HEK293T (cell line): Measurements from ENCODE around the gene UBAC1.

ENCODE experiments used
- FOXA1 ChIP-seq: fragments of 450-650 bp; IDR thresholded peaks from 2 replicates; pipeline ENCODE4 v1.6.1; 2016; ENCODE audit warnings: mild to moderate bottlenecking
- HDGF ChIP-seq: fragments of 450-650 bp; IDR thresholded peaks from 2 replicates; pipeline ENCODE4 v1.6.1; 2017; ENCODE audit warnings: antibody characterized with exemption, borderline replicate concordance
- SP1 ChIP-seq: fragments of 450-650 bp; IDR thresholded peaks from 2 replicates; pipeline ENCODE4 v1.6.1; 2017
- SUZ12 ChIP-seq: fragments of 450-650 bp; IDR thresholded peaks from 2 replicates; pipeline ENCODE4 v1.6.1; 2016; ENCODE audit warnings: mild to moderate bottlenecking
- TARDBP ChIP-seq: fragments of 450-650 bp; IDR thresholded peaks from 2 replicates; pipeline ENCODE4 v1.6.1; 2016
- TF ChIP-seq, protein P1 (sequence below): fragments of 450-650 bp; IDR thresholded peaks from 2 replicates; pipeline ENCODE4 v1.6.1; 2016

DNA sequence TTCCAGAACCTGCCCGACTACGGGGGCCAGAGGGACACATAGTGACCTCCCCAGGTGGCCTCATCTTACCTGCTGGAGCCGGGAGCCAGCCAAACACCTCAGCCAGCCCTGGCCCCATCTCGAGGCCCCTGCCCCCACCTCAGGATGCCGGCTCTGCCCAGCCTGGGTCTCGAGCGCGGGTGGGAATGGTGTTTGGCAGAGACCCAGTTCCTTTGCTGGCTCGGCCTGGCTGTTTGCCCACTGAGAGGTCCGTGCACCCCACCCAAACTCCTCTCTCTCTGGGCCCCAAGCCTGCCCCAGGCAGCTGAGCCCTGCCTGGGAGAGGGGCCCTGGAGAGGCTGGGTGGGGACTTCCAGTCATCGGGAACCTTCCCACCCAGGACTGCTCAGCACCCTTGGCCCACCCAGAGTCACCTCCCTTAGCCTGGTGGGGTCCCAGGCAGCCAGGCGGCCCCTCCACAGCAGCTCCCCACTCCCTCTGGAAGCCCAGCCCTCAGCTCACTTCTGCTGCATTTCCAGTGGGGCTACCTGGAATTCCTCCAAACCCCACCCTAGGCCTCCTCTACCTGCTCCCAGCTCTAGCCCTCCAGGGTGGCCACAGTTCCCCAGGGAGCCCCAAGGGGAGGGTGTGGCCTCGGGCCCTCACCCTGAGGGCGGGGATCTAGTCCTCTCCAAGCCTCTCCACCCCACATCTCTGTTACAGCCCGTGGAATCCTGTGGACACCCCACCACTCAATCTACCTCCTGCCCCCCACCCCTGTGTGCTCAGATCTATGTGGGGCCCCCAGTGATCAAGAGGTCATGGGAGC lies 42.4 kb upstream of the UBAC1 start:
- TF ChIP-seq TARDBP: no peak
- no peak for TF ChIP-seq HDGF
- TF ChIP-seq FOXA1: no peak
- TF ChIP-seq, protein P1, sequence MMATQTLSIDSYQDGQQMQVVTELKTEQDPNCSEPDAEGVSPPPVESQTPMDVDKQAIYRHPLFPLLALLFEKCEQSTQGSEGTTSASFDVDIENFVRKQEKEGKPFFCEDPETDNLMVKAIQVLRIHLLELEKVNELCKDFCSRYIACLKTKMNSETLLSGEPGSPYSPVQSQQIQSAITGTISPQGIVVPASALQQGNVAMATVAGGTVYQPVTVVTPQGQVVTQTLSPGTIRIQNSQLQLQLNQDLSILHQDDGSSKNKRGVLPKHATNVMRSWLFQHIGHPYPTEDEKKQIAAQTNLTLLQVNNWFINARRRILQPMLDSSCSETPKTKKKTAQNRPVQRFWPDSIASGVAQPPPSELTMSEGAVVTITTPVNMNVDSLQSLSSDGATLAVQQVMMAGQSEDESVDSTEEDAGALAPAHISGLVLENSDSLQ: no peak
- TF ChIP-seq SUZ12: no peak
- TF ChIP-seq SP1: no peak
